DMS79 (cell line): Measurements from ENCODE around the gene IYD.
A peak's percentile ranks its signal among the peaks of the same experiment; 100 is the strongest.

Source experiments
- DNase-seq: peaks from one replicate; lab custom pipeline; 2025; lab: John Stamatoyannopoulos, UW

IYD gene

DNA sequence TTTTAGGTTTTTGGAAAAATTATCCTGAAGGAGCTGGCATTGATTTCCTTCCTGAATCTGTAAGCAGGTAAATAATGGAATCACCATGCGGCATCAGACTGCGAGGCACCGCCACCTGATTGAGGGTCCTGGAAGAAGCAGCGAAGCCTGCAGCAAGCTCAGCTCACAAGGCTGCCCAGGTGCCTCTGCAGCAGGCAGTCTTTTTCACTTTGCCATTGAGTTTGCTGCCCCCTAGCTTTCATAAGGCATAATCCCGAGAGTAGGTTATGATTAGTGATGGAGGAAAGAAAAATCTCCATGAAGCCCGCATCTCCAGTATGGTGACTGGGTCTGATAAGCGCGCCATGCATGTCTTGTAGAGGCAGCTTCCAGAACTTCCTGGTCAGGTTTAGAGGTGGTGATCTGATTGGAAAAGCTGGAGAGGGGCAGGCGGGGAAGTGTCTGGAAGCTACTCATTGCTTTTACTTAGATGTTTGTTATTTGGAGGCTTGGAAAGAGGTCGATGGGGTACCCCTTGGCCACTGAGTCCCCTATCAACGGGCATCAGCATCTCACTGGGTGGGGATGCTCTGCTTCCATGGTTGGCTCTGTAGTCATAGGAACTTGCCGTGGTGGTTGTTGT, 26.7 kb downstream of the IYD start:
- DNase-seq: peak; percentile 82

DNA sequence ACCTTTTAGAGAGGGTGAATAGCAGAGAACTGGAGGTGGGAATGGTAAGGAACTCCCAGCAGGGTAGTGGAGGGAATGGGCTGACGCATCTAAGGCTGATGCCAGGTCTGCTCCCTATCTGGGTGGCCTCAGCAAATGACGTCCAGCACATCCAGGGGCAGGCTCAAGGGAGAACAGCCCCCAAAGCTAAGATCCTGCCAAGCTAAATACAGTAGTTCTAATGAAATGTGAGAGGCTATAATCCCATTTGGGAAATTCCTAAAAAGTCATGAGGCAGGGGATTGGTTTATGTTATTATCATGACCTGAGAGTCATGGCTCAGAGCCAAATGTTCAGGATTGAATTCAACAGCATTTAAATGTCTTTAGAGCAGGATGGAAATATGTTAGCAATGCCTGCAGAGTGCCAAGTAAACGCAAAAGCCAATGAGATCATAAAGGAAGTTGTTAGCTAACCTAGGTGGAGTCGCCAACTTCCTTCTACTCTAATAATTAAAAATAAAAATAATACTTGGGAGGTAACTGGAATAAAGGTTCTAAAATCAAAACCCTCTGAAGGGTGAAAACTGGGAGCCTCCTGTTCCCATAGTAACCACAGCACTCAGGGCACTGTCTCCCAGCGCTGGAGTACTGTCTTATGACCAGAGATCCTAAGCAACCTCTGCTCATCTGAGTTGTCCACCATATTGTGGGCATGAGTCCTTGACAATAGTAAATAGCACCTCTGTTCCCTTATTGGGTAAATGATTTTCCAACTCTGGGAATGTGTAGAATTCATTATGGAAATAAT, 34.8 kb downstream of the IYD start:
- no peak for DNase-seq

DNA sequence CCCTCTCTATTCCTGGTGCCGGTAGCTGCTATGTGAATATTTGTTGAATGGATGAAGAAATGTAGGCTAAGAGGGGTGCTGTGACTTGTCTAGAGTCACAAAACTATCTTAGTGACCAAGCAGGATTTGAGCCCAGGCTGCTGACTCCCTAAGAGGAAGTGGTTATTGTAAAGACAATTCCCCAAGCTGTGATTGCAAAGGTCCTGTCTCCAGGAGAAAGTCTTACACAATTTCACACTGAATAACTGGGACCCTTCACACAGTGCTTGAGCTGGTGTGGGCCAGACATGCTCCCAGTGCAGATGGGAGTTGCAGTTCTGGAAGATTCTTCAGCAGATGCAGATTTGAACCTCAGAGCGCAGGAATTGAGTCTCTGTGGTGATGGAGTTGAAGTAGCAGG, 38.1 kb downstream of the IYD start:
- DNase-seq: no peak

DNA sequence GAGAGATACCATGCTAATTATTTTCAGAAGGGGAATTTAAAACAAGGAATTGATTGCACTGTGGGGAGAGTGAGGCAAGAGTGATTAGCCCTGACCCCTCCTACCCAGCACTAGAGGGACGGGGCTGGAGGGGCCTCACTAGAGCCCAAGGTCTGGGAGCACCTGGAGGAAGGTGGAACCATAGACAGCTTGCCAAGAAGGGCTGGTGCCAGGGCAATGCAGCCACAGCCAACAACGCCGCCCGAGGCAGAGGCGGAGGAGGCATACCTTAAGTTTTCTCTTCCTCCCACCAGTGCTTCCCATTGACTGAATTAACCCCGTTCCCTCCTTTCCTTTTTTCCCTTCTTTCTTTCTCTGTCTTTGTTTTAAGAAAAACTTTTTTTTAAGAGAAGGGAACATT, 40.0 kb downstream of the IYD start:
- no peak for DNase-seq

DNA sequence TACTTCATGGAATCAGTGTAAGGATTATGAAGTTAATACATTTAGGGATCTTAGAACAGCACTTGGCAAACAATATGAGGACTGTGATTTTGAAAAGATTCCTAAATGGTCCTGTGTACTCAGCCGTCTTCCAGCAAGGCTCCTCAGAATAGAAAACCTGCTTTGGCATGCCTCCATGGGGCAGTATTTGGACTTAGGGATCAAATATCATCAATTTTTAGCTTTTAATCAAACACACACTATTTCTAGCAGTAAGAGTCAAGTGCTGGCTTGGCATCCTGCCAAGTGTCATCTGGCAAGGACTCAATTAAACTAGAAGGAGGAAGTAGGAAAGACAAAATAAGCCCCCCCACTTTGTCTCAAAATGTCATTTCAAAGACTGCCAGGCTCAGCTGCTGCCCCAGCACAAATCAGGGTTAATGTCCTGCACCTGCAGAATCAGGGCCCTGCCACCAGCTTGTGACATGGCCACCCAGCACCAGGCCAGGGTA, 40.8 kb downstream of the IYD start:
- peak; percentile 44 for DNase-seq

DNA sequence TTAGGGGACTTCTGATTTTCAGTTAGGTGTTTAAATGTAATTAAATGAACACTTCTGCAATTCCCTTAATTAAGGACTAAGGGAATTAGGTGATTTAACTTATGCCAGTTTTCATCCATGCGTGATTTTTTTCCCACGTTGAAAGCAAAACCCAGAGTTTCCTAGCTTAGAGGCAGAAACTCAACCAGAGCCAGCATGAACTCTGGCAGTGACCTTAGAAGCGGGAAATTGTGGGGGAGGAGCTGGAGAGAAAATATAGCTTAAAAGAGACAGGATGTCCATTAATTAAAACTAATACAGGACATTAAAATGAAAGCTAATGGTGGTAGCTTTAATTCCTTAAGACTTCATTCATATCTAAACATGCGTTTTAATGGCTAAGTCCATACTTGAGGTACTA, 41.6 kb downstream of the IYD start:
- DNase-seq: no peak

DNA sequence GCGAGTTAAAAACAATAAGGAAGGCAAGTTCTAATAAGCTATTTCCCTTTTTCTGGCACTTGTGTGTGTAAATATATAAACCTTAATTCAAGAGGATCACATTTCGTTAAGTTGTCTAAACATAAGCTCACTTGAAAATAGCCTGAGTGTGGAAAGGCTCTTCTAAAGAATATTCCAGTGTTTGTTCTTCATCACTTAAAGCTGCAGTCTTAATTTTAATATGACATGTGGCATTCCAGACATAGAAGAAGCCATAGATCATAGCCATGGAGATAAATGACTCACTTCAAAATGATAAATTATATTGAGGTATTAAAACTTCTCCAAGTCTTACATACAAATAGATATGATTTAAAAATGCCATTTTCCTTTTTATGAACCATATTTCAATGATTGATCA, 42.1 kb downstream of the IYD start:
- DNase-seq: peak; percentile 13

DNA sequence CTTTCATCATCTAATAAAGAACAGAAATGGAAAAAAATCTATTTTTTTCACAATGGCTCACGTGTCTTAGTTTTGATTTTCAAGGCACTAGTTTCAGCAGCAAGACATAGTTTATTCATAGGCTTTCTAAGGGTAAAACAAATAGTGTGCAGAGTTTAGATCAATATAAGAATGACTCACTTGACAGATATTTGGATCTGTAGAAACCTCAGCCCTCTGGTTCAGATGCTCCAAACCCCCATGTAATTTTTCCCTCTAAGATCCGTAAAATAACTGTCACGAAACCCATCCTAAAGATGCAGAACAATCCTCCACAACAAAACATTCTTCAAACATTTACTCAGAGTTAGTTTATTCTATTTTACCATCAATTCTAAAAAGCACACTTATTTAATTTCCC, 43.4 kb downstream of the IYD start:
- no peak for DNase-seq

DNA sequence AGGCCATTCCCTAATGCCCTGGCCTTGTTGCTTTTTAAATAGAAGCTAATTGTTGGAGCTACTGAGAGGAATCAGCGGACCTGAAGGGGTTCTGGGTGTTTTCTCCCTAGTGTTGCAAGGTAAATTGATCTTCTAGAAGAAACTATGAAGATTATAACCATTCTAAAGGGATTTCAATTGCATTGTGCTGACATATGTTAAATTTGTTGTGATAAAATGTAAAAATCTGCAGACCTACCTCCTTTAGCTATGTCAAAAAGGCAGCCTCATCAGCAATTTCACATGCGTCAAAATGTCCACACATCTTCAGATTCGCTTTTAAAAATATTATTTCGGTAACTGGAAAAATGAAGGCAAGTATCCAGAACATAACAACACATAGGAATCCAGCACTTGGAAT, 44.4 kb downstream of the IYD start:
- no peak for DNase-seq

DNA sequence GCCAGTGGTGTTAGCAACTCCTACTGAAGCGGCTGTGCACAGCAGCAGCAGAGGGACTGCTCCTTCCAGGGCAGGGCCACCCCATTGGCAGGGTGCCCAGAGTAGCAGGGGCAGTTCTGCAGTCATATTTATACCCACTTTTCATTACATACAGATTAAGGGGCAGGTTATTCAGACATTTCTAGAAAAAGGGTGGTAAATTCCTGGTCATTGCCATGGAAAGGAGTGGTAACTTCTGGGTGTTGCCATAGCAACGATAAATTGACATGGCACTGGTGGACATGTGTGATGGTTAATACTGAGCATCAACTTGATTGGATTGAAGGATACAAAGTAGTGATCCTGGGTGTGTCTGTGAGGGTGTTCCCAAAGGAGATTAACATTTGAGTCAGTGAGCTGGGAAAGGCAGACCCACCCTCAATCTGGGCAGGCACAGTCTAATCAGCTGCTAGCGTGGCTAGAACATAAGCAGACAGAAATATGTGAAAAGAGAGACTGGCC, 45.0 kb downstream of the IYD start:
- no peak for DNase-seq

DNA sequence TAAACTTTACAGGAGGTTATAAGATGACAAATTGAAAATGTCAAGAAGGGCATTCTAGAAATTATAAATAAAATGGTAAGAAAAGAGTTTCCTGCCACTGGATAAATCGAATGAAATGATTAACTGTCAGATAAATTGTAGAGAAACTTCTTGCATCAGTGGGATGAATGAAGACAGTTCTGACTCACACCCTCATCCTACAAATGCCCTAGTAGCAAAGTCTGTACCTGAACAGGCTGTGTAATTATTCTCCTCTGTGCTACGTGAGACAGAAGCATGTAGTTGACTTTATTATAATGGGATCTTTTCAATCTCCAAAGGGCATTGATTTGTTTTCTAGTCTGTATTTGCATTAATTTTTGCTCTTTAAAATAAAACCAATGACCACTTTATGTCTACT, 47.3 kb downstream of the IYD start:
- DNase-seq: no peak

DNA sequence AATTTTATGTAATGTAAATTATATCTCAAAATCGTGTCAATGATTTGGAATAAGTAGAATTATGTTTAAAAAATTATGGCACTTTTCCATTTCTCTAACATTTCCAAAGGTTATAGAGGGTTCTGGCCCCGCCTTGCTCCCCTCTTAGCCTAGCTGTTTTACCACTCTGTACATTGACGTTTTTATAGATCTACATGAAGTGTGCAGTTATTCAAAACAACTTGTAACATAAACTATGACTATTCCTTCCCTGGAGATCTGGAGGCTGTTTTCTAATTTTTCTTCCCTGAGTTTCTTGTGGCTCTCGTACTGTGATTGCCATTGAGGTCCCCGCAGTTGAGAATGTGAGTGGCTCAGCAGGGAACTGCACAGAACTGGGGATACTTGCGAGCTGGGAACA, 48.4 kb downstream of the IYD start:
- no peak for DNase-seq

DNA sequence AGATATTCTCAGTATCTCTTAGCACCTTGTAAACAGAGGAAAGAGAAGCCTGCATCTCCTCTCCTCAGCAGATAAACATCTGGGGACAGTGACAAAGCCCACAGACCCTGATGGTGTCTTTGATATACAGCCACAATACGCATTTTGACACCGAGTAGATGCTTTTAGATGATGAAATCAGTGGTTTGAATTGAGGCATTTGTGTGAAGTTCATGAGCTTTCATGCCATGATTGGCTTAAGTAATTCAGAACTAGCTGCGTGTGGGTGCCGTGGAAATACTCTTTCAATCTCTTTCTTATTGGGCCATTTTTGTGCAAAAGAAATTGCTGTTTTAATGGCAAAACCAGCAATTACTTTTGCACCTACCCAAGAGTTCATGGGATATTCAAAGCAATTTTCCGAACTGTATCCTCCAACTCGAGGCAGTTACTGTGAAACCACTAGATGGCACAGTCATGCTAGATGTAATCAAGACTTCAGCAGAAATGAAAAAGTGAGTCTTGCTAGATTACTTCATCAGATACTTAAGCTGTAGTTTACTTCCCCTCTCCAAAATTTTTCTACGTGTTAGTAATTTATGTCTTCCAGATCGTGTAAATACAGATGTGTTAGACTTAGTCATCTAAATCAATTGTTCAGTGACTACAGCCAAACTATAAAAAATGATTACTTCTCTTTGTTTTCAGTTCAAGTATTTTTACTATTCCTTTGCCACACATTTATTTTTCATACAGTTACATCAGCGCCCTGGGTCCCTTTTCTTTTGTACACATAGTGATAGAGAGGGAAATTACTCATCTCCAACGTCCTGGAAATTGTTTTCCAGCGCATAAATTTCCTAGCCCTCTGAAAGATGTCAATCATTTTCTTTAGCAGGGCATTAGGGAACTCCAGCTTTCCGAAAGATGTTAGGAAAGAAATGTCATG, 49.4 kb downstream of the IYD start:
- DNase-seq: peak; percentile 59

DNA sequence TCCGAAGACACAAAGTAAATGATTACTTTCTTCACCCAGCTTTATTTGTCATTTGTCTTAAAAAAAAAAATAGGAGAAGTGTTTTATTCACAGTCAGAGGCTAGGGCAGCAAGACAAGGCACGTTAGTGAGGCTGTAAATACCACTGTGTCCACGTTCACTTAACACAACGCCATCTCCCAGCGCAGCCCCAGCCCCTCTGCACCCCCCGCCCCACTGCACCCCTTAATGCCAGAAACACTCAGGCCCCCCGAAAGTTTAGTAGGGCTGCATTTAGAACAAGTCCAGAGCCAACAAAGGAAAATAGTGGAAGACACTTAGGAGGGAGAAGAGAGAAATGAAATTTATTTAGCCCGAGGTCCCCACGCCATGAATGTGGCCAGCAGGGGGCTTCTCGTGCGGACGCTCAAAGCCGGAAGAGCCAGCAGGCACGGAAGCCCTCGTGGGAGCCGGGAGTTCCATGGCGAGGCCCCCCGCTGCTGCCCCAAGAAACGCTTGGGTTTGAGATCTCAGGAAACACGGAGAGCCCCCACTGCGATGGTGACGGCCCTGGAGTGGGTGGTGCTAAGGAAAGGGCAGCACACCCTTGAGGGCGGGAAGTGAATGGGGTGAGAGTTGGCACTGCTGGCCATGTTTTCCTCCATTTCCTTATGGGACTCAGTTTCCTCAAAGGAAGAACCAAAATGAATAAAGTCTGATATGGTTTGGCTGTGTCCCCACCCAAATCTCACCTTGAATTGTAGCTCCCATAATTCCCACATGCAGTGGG, 50.2 kb downstream of the IYD start:
- no peak for DNase-seq

DNA sequence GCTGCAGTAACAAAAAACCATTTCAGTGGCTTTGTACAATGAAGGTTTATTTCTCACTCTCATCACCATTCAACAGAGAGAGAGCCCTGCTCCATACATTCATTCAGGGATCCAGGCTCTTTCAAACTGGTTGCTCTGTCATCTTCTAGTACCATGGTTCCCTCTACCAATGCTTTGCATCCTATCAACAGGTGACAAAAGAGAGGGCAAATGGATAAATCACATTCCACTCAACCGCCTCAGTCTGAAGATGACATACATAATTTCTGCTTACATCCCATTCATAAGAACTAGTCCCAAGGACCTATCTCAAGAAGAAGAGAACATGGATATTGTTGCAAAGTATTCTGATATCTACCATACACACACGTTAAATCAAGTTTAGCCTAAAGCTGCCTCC, 51.6 kb downstream of the IYD start:
- no peak for DNase-seq

DNA sequence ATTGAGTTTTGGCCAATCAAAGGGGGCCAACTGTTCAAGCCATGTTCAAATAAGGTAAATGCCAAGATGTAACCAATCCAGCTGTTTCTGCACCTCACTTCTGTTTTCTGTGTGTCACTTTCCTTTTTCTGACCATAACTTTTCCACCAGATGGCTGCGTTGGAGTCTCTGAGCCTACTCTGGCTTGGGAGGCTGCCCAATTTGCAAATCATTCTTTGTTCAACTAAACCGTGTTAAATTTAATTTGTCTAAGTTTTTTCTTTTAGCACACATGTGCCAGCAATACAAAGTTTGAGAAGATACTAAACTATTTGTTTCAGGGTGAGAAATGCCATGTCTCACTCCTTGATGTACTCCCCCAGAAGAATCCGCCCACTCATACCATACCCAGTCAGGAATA, 52.1 kb downstream of the IYD start:
- DNase-seq: no peak

DNA sequence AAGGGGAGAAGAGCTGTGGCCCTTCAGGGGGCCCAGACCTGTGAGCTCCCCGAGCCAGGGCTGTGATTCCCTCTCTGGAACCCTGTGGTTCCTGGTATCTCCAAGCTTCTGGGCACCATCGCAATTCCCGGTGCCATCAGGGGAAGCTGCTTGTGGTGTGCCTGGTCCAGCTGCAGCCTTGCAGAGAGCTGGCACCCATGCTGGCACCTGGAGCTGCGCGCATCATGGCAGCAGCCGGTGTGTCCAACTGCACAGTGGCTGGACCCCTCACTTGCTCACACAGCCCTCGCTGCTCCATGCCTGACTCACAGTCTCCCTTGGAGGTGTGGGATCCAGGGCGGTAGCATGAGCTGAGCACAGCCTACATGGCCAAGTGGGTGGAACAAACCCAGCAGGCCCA, 56.7 kb downstream of the IYD start:
- no peak for DNase-seq

DNA sequence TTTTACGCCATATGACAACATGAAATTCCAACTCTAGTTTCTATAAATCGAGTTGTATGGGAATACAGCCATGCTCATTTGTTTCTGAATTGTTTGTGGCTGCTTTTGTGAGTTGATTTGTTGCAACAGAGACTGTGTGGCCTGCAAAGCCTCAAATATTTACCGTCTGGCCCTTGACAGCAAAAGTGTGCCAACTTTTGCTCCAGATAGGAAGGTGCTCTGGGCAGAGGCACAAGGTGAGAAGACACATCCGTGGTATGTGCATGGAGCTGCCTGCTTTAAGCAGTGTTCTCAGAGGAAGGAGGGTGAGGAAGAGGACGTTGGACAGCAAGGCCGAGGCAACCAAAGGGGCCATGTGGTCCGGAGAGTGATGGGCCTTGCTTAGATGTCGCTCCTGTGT, 57.4 kb downstream of the IYD start:
- no peak for DNase-seq

DNA sequence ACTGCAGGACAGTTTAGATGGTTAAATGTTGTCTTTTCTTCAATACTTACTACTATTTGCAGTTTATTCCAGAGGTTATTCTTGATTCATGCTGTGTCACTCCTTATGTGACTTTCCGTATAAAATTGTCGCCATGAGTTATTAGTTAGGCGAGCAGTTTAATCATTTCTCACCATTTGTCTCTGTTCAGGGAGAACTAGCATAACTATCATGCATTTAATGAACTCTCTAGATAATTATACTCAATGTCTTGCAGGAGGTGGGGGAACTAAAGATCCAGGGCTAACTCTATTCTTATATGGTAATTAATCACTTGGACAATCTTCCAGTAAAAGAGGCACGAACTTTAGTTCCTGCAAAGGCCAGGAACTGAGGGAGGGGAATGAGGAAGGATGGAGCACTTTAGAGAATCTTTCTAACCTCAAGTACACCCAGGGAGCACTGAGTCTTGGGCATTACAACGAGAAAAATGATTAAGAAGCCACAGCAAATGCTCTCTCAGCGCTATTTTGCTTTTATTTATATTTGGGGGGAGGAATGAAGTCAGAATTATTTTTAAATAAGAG, 58.3 kb downstream of the IYD start:
- DNase-seq: no peak

DNA sequence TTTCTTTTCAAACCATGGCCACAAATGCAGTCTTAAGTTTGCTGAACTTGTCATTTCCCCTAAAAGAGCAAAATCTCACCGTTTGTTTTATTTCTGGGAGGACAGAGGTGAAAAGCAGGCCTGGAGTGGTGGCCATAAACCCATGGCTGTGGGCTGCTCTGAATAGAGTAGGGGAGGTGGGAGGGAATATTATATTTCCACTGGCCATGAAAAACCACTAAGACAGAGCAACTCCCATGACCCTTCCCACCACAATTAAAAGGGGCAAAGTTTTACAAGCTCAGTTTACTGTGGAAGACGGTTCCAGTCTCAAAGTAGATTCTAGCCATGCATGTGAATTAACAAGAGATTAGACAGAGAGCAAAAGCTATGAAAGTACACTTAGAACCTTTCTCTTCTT, 59.0 kb downstream of the IYD start:
- DNase-seq: no peak

DNA sequence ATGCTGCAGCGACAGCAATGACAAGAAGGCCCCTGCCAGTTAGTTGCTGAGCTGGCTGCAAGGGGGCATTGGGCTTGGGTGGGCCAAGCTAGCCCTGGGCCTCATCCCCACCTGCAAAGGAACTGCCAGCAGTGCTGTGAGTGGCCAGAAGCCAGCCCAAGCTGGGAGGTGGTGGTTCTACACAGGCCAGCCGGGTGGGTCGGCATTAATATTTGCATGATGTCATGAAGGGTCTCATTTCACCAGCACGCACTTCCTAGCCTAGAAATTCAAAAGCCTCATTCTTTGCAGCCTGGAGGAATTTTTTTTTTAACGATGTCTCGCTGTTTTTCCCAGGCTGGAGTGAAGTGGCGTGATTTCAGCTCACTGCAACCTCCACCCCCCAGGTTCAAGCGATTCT, 62.0 kb downstream of the IYD start:
- DNase-seq: no peak
